Fibroblast of skin of abdomen (primary cell): ENCODE measurements around the gene C5orf63.
A peak's percentile ranks its signal among the peaks of the same experiment; 100 is the strongest.
"Not testable (repeated sequence)": the region's sequence is repeated elsewhere in the genome, so short reads cannot be mapped to it uniquely, and the experiment has no call there.

Experiments used
- DNase-seq: peaks from one replicate; pipeline ENCODE4 v3.0.0-alpha.2; 2013

The C5orf63 gene

DNA sequence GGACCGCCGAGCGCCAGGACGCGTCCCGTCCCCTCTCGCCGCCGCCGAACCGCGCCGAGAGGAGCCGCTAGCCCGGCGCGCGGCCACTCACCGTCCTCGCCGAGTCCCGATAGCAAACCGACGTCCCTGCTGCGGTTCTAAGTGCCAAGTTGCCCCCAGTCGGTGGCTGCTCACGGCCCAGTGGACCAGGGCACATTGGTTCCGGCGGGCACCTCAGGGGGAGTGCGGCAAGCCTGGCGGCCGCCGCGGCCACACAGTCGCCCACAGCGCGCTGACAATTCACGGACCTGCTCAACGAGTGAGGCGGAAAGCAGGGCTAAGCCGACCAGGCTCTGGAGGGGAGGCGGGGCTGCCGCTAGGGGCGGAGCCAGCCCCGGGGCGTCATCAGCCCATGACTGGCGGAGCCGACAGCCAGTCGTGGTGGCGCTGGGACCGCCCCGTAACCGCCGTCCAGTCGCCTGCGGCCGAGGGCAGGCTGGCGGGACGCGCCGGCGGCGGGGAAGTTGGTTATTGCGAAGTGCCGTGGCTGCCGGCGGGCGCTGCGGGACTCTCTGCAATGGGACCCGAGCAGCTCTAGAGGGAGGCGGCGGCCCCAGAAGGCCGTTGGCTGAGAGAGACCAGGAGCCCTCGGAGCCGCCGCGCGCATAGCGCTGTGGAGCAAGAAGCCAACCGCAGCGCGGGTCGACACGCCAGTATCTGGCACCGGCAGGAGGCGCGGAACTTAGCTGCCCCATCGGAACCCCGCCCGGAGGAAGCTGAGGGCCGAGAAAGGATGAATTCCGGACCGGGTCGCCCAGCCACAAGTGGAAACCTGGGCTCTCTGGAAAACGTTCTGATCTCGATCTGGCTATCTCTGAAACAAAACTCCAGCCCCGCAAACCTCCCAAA lies 42.8 kb downstream of the C5orf63 start, which contains the start of gene MARCHF3:
MARCHF3 (minus strand) TSS at position 300 of the 888 bp plus-strand sequence. CDS start 112,387 bp downstream, outside the sequence.
- DNase-seq, result peak; percentile 94

DNA sequence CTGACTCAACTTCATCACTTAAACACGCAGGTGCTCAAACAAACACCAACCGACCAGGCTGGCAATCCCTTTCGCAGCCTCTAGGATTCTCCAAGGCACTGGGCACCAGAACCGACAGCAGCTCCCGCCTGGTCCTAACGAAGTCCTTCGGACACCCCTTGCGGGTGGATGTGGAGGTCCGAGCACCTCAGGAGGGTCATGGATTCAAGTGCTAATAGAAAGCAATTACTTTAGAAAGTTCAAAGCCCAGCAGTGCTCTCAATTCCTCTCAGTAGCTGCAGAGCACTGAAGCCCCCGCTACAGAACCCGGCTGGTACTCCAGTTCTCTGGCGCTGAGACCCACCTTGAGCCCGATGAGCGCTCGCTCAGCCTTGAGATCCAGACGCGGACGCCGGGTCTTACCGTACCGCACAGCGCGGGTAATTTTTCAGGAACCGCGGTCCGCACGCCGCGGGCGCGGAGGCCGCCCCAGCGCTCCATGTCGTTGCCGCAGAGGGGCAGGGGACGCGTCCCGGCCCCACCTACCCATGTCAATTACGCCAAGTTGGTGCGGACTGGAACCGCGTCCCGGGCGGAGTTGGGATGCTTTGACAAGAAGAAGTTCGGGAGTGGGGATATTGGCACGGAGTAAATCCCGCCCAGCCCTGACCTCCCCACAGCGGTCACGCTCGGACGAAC lies 43.6 kb downstream of the C5orf63 start:
- no peak for DNase-seq

DNA sequence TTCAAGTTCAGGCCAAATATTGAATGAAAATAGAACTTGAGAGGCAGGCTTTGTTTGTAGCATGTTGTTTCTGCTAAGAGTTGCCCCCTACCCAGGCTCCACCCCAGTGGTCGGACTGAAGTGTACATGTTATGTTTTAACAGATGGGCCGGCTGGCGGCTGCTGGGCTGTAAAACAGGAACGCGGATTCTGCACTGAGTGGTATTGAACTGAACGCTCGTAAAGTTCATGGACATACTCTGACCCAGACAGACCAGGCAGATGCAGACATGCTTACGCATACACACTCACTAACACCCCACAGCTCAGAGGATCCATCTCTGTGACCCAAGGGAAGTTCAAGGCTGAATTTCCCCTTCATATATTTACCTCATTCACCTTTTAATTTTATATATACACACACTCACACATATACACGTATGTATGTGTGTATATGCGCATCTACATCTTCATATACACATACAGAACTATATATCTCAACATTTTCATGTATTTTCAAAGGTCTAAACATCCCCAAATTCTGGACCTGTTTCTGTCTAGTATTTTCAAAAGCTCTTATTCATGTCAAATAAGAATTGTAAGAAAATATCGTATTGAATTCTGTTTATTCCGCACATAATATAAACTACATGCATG lies 44.4 kb downstream of the C5orf63 start:
- DNase-seq, result no peak

DNA sequence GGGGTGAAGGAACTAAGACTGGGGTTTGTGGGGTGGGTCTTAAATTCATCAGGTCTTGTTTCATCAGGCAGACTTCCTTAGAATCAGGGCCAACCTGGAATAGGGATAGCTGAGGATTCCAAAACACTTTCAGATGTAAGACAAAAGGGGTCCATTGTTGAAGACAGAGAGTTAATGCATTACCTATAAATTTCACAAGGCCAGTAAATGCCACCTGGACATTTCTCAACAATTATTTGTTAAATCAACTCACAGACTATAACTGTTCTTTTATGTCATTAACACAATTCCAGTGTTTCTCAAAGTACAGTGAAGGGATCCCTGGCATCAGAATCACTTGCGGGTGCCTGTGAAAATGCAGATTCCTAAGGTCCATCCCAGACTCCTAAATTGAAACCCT lies 45.8 kb downstream of the C5orf63 start:
- no peak for DNase-seq

DNA sequence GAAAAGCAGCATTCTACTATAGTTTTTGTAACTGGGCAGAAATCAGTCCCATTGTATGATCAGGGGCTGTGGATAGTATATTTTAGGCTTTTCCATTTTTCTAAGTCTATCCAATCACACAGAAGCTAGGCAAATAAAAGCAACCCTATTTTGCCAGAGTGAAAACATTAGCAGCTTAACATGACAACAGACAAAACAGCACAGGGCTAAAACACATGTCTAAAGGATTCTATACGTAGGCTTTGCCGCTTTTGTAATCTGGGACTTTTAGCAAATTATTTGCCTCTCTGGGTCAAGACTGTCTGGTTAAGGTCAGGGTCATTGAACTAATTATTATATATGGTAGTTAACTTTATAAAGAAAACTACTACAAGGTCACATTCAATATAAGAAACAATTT lies 47.1 kb downstream of the C5orf63 start:
- DNase-seq, result no peak

DNA sequence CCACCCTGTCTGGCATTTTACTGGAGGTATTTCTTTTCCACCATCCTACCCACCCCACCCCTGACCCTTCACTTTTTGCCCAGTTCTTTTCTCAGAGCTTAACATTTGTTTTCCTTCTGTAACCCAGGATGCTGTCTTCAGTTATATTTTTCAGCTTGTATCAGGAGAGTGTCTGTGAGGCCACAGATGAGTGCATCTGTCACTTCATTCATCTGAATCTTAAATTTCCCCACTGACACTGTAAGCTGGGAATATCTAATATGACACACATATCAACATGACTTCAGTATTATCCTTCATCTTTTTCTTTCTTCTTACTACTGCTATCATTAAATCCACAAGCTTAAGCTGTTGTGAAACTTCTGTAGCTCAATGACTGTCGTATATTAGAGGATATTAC lies 47.8 kb downstream of the C5orf63 start:
- no peak for DNase-seq

DNA sequence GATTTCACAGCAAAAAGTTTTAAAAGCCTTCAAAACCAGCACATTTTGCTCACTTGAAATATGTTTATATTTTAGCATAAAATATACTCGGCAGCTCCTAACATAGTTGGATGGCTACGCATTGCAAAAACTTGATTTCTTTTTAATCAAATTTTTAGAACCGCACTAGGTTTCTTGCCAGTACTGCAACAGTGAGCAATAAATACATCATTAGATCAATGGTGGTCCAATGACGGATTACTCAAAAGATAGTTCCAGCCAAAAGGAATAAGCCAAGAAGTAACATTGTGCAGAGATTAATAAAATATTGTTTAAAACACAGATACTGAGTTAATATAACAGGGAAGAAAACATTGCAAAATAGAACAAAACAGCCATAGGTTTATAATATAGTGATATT lies 48.5 kb downstream of the C5orf63 start:
- no peak for DNase-seq

DNA sequence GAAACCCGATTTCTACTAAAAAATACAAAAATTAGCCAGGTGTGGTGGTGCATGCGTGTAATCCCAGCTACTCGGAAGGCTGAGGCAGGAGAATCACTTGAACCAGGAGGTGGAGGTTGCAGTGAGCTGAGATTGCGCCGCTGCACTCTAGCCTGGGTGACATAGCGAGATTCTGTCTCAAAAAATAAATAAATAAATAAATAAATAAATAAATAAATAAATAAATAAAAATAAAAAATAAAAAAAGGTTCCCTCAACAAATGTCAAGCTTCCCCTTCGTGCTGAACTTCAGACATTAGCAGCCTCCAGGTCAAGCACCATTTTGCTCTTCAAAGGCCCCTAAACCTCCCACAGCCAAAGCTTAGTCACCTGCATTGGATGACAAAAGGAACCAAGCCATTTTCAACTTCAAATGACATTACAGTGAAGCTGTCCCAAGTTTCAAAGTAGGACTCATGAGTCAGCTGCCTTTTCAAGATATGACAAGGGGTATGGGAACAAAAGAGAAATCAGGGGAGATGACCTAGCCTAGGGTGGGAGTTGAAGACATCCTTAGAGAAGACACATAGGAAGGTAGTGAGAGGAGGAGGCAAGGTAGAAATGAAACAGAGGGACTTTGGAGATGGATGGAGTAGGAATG lies 49.6 kb downstream of the C5orf63 start:
- DNase-seq, result not testable (repeated sequence)

DNA sequence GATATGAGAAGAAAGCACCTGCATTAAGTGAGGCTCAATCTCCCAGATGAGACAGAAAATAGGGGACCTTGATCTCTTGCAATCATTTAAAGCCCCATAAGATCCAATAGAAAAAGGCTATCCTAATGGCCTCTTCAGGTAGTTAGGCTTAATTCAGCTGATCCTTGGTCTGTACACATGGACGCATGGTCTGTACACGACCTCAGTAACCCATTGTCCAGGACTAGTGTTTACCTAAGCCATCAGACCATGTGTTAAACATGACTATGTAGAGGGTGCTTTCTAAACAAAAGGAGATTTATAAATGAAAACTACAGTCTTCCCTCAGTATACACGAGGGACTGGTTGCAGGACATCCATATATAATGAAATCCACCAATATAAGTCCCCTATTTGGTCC lies 50.5 kb downstream of the C5orf63 start:
- DNase-seq, result no peak

DNA sequence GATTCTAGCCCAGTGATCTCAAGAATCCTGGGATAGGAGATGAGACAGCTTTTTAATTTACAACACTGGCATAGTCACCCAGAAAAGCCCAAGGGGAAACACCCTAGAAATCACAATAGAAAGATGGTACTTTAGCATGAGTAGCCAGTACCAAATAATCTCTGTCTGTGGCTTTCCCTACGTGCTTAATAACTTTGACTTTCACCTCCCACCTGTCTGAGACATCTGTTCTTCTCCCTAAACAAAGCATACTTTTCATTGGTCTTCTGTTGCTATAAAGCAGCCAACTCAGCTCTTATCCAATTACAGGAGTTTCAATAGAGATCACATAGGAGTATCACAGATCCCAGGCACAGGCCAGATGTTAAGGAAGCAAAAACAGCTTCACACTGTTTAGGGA lies 53.4 kb downstream of the C5orf63 start:
- DNase-seq, result no peak

DNA sequence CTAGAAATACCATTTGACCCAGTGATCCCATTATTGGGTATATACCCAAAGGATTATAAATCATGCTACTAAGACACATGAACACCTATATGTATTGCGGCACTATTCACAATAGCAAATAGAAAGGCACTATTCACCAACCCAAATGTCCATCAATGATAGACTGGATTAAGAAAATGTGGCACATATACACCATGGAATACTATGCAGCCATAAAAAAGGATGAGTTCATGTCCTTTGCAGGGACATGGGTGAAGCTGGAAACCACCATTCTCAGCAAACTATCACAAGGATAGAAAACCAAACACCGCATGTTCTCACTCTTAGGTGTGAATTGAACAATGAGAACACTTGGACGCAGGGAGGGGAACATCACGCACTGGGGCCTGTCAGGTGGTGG lies 56.6 kb downstream of the C5orf63 start:
- not testable (repeated sequence) for DNase-seq

DNA sequence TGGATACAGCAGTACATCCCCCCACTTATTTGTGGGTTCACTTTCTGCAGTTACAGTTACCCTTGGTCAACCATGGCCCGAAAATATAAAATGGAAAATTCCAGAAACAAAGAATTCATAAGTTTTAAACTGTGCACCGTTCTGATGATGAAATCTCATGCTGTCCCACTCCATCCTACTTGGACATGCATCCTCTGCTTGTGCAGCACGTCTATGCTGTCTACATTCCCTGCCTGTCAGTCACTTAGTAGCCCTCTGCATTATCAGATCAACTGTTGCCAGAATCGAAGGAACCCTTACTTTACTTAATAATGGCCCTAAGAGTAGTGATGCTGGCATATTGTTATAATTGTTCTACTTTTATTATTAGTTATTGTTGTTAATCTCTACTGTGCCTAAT lies 57.6 kb downstream of the C5orf63 start:
- DNase-seq, result no peak

DNA sequence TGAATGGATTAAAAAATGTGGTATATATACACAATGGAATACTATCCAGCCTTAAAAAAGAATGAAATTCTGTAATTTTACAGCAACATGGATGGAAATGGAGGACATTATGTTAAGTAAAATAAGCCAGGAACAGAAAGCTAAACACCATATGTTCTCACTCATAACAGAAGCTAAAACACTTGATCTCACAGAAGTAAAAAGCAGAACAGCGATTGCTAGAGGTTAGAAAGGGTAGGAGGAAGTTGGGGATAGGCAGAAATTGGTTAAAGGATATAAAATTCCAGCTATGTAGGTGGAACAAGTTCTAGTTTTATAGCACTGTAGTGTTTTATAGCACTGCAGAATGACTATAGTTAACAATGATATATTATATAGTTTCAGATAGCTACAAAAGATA lies 58.7 kb downstream of the C5orf63 start:
- DNase-seq, result no peak

DNA sequence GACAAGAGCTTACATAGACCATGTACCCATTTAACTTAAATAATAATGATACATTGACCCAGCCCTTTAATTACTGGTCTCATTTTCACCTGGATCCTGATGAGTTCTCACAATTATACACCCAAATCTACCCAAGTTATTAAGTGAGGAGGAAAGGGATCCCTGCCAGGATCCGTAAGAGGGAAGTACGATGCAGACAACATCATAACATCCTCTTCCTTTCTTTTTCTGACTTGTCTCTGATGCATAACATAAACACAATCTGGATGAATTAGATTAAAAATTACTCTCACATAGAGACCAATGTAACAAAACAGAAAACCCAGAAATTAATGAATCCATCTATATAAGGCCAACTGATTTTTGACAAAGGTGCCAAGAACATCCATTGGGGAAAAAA lies 59.9 kb downstream of the C5orf63 start:
- DNase-seq, result no peak

DNA sequence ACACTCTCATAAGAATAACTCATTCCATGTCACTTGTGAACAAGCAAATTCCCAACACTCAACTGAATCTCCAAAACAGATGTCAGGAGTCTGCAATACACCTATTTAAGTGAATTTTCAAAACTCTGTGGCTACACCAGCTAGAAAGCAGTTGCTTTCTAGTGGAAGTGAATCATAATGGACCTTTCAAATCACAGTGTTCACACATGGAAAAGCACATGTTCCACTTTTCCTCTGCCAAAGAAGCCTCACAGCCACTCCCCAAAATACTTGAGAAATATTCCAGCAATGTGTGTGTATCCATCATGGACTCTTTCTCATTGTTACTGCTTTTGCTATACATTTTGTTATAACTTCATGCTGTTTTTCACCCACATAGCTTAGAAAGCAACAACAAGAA lies 60.4 kb downstream of the C5orf63 start:
- peak; percentile 78 for DNase-seq

DNA sequence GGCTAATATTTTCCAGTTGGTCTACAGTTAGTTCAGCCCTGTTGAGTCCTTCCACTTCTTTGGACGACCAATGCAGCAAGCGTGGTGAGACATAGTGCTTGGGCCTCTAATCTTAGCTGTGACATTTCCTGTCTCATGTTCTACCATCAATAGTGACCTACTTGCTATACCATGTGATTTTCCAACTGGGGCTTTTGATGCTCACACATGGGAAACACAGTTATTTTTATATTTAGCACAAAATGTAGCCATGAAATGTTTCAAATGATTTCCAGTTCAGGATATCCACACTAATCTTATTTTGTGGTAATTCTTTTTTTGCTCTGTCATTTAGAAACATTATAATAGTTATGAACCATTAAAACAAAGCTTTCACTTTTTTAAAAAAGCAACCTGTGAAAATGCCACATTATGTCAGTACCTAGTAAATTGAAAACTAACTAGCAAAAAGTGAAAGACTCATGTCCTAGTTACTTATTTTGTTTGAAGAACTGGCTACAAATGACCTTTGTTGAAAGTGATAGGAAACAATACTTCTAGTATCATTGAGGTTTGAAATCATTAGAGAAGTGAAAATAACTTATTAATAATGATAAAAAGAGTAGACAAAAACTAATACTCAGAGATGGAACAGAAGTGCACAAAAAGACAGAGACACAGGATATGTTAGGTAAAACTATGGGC lies 61.2 kb downstream of the C5orf63 start:
- DNase-seq, result no peak

DNA sequence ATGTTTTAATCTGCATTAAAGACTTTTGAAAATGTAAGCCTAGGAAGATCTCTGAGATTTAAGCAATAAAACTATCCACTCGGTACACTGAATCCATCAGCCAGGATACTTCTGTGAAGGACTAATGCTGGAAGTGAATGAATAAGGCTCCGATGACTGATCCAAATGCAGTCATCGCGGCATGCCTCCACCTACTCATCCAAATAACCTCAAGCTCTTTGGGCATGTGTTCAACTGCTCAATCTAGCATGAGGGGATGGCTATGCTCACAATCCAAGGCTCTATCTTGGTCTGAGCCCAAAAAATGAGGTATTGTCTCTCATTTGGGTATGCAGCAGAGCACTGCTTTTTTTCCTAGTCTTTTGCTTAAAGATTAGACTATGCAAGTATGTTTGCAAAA lies 62.1 kb downstream of the C5orf63 start:
- DNase-seq, result peak; percentile 87

DNA sequence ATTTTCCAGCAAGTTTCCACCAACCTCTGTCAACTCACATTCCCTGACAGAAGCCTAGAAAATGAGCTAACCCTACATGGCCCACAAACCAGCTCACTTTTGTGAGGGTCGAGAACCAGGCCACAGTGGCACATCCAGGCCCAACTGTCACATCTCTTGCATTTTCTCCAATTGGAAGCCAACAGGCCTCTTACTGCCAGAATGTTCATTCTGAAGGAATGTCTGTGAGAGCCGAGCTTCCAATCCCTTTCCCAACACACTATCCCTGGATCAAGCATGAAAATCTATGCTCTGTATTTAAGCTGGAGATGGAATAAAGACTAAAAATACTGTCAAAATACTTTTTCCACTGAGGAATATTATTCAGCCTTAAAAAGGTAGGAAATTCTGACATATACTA lies 62.9 kb downstream of the C5orf63 start:
- DNase-seq, result no peak

DNA sequence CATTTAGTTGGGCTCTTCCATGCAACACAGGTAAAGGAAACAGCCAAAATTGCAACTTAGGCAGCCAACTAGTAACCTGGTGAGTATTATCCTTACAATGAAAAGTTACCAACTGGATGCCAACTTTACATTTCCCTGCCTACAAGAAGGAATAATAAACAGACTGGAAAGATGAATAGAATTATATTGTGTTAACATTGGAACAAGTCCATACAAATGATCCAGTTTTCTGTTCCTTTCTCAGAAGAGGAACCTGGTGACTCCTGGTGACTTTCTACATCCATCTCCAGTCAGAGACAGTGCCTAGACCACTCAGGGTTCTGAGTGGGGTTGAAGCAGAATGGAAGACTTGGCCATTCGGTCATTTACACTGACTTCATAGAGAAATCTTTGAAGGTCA lies 63.5 kb downstream of the C5orf63 start:
- DNase-seq, result no peak

DNA sequence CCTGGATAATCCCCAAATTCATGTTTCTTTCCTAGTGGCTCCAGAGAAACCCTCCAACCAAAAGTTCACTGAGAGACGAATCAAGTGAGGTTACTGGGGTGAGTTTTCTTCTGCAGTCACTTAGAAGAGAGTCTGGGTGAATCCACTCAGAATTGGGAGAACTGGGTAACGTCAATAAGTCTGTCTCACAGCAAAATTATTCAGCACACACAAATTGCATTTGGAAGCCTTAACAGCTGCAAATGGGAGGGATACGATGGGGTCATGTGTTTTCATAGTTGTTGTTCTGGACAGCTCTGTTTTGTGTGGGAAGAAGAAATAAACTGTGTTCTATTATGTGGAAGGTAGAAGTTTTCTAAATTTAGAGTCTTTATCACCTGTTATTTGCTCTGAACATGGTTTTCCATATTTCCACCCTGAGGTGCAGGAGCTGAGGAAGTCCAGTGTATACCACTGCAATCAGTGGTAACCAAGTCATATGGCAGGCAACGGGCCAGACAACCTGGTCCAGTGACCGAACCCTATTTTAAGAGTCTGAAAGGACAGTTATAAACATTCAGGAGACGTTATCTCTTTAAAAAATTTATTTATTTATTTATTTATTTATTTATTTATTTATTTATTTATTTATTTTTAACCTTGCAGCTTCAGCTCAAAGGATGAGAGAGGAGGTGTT lies 64.9 kb downstream of the C5orf63 start:
- no peak for DNase-seq

DNA sequence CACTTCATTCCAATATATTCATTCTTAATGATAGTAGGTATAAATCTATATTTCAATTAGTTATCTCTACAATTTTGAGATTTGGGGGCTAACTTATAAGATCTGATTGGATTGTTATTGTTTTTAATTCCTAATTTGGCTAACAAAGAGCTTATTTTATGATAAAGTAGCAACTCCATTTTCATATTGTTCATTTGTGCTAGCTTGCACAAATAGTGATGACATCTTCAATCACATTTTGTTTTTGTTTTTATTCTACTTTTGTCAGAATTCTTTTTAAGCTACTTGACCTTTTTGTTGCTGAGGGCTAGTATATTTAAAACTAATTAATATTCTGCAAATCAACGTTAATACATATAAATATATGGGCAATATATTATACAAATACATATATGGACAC lies 65.8 kb downstream of the C5orf63 start:
- no peak for DNase-seq

DNA sequence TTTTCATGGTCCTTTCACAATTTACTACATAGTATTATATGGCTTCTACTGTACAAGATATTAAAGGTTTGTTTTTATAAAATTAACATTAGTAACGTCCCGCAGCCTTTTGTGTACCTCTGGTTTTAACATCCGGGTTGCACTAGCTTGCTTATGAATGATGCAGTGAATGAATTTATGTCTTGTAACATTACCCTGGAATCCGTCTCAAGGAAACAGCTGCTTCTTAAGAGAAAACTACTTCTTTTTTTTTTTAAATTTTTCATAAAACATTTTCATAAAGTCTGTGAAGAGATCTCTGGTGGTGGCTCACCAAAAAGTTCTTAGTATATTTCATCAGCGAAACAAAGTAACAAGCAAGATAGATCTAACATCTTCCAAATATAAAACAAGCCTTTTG lies 66.6 kb downstream of the C5orf63 start:
- DNase-seq, result no peak
